ENCODE results near the gene TRIM66. TPM values are rescaled to one million over a fixed set of nuclear protein-coding genes. Genes with fewer than 3 reads are reported as not detected.

TRIM66 gene
- total and polyA plus RNA-seq, 2 of the 8 experiments (the other 6 are each of a cell fraction or from before 2014, with no cell fraction given): 3.1 to 3.5 TPM

GRCh38 chr11:8613036-8613435 lies 69.4 kb downstream of the TRIM66 start:
- Histone ChIP-seq H3K23ac (ENCODE audit: insufficient read length) (no peak overlapping the region), H2BK5ac (ENCODE audit: low read depth, low read length) (no peak overlapping the region), H4K20me1 (replicated peaks in 1 of 2; ENCODE audit: control insufficient read depth in 1 of 2, insufficient read depth in 2 of 2, low read length in 2 of 2) (no peaks in the 10 kb centered on the region), H3K9ac (replicated peaks in 1 of 4; ENCODE audit: extremely low read depth in 1 of 4, low read depth in 3 of 4, low read length in 3 of 4) (no peak overlapping the region), H3K14ac (ENCODE audit: insufficient read length) (no peak overlapping the region), H2BK12ac (ENCODE audit: low read depth, low read length) (no peak overlapping the region), H3K27me3 (replicated peaks in 1 of 4; ENCODE audit: control insufficient read depth in 3 of 4, extremely low read depth in 1 of 4, insufficient read depth in 3 of 4, low read length in 3 of 4) (no peaks in the 10 kb centered on the region), H3K4me1 (replicated peaks in 1 of 4; ENCODE audit: control insufficient read depth in 3 of 4, insufficient read depth in 4 of 4, low read length in 3 of 4) (no peaks in the 10 kb centered on the region), H3K36me3 (ENCODE audit: control insufficient read depth in 2 of 4, insufficient read depth in 4 of 4, low read length in 3 of 4) (peaks cover 0 to 5% (median 0%) of the 10 kb centered on the region in 4 experiments; a peak in 1 of 8 replicates), H2AFZ (ENCODE audit: low read length) (no peak overlapping the region), H3K4me3 (ENCODE audit: extremely low read depth in 1 of 4, insufficient read depth in 2 of 4, low read depth in 3 of 4, low read length in 4 of 4) (no peak overlapping the region), H3K4ac (replicated peaks; ENCODE audit: insufficient read length, low read depth, low read length) (no peak overlapping the region), H2BK20ac (ENCODE audit: low read length) (no peak overlapping the region), H4K5ac (ENCODE audit: insufficient read length, low read depth, low read length) (no peak overlapping the region), H4K8ac (ENCODE audit: extremely low read depth, insufficient read depth, low read length) (no peak overlapping the region), H3K4me2 (ENCODE audit: insufficient read depth in 1 of 2, low read depth in 2 of 2, low read length in 2 of 2) (no peak overlapping the region), H2BK120ac (replicated peaks; ENCODE audit: low read depth, low read length) (no peak overlapping the region), H2AK5ac (ENCODE audit: low read depth, low read length) (no peak overlapping the region), H3K27ac (ENCODE audit: low read depth, low read length) (no peak overlapping the region), H3K56ac (replicated peaks; ENCODE audit: insufficient read length, low read depth, low read length) (no peak overlapping the region), H3K79me1 (ENCODE audit: low read depth, low read length) (no peaks in the 10 kb centered on the region), H4K91ac (replicated peaks; ENCODE audit: insufficient read length, low read length) (no peak overlapping the region), H3K18ac (ENCODE audit: extremely low read depth, low read length) (no peak overlapping the region), H2BK15ac (ENCODE audit: low read length) (no peak overlapping the region), H3K9me3 (ENCODE audit: insufficient read depth in 2 of 2, low read depth in 1 of 2, low read length in 1 of 2) (no peaks in the 10 kb centered on the region), H3K79me2 (ENCODE audit: control insufficient read depth in 1 of 2, insufficient read depth in 2 of 2, low read length in 2 of 2) (no peaks in the 10 kb centered on the region), H3K23me2 (ENCODE audit: low read depth, low read length) (no peaks in the 10 kb centered on the region)
- ChIA-PET POLR2A (ENCODE audit: partially characterized antibody) (interaction anchor here (1.1 to 2.4 kb wide), 4 partner anchors 10 to 74 kb away, joined by 3 to 13 read pairs (median 4); partner anchors contain the start of genes RPL27A and TRIM66), CTCF (ENCODE audit: partially characterized antibody) (interaction anchor here (0.5 to 2.9 kb wide), 10 partner anchors 9 to 558 kb away, joined by 3 to 12 read pairs (median 4); no protein-coding TSS in a partner anchor)
- DNase-seq (ENCODE audit: low read depth in 1 of 2, low spot score in 2 of 2) (no peak), FAIRE-seq (no peak)
- 94% methylated on average over 1 of the region's 1 CpG; no CpG with 5 or more reads in 1 of the 2 experiments for WGBS, 2 experiments (ENCODE audit: extremely low coverage in 1 of 2, insufficient coverage in 1 of 2, insufficient read length in 1 of 2, insufficient replicate concordance in 2 of 2, low coverage in 1 of 2, low lambda C conversion rate in 2 of 2, missing lambda C conversion rate in 1 of 2)
- TF ChIP-seq YY1 (IDR thresholded peaks at IDR 0.05; ENCODE audit: low read depth, low read length): no peak
- no peak for TF ChIP-seq KDM5A (IDR thresholded peaks at IDR 0.05; ENCODE audit: low read length)
- TF ChIP-seq TCF12 (IDR thresholded peaks at IDR 0.05; ENCODE audit: low read depth, low read length): no peak
- TF ChIP-seq KDM4A (IDR thresholded peaks at IDR 0.05; ENCODE audit: low read depth, low read length, severe bottlenecking): no peak
- no peak for TF ChIP-seq HDAC6 (IDR thresholded peaks at IDR 0.05; ENCODE audit: low read depth, low read length)
- TF ChIP-seq EZH2 (IDR thresholded peaks at IDR 0.05; ENCODE audit: low read depth, low read length, severe bottlenecking): no peak
- TF ChIP-seq PHF8 (conservative IDR thresholded peaks at IDR 0.05; ENCODE audit: low read depth, low read length): no peak
- TF ChIP-seq CREB1 (IDR thresholded peaks at IDR 0.05): no peak
- TF ChIP-seq SAP30 (IDR thresholded peaks at IDR 0.05; ENCODE audit: insufficient read depth, insufficient replicate concordance, low read length): no peak
- TF ChIP-seq ASH2L (IDR thresholded peaks at IDR 0.05; ENCODE audit: low read length): no peak
- TF ChIP-seq ATF2 (IDR thresholded peaks at IDR 0.05; ENCODE audit: low read length): no peak
- no peak for TF ChIP-seq SP4 (IDR thresholded peaks at IDR 0.05; ENCODE audit: low read length)
- TF ChIP-seq RNF2 (IDR thresholded peaks at IDR 0.05; ENCODE audit: borderline replicate concordance, low read depth, low read length, missing control alignments, poor library complexity, severe bottlenecking): no peak
